Measurements from ENCODE around the gene ATP6V0C. TPM values are rescaled to one million over a fixed set of nuclear protein-coding genes. Genes with fewer than 3 reads are reported as not detected.

ATP6V0C gene
- polyA plus RNA-seq, 4 donors = 74.5 to 298 (median 143) TPM

- H3K27me3 ChIP-seq (ENCODE audit: control insufficient read depth in 3 of 3, insufficient read depth in 3 of 3, low read length in 3 of 3) = no peaks in the 10 kb centered on the region
- 93 to 94% (median 94%) methylated on average over 16 of the region's 16 CpGs for WGBS, 3 donors
- H3K36me3 ChIP-seq (ENCODE audit: control insufficient read depth in 3 of 3, insufficient read depth in 2 of 3, low read depth in 1 of 3, low read length in 3 of 3) = peaks cover 0 to 47% (median 0%) of the 10 kb centered on the region in 3 donors
- FAIRE-seq (no peak), DNase-seq (no peak)
- H3K4me1 ChIP-seq (ENCODE audit: control insufficient read depth in 3 of 3, insufficient read depth in 2 of 3, low read depth in 1 of 3, low read length in 2 of 3) = peaks cover 0 to 37% (median 0%) of the 10 kb centered on the region in 3 donors
- no peak overlapping the region for H3K4me3 ChIP-seq (ENCODE audit: low read depth in 1 of 3, low read length in 3 of 3)
- no peak overlapping the region for H3K27ac ChIP-seq (ENCODE audit: low read depth in 1 of 3, low read length in 2 of 3)
- no peaks in the 10 kb centered on the region for H3K9me3 ChIP-seq (ENCODE audit: control insufficient read depth in 2 of 2, insufficient read depth in 1 of 2, low read depth in 1 of 2, low read length in 1 of 2)
Observed at GRCh38 chr16:2483939-2484897, 29.5 kb upstream of the ATP6V0C start.

GRCh38 chr16:2484898-2485508 is 28.7 kb upstream of the ATP6V0C start:
- Histone ChIP-seq H3K36me3 (ENCODE audit: control insufficient read depth in 3 of 3, insufficient read depth in 2 of 3, low read depth in 1 of 3, low read length in 3 of 3) (peaks cover 0 to 48% (median 0%) of the 10 kb centered on the region in 3 donors), H3K9me3 (ENCODE audit: control insufficient read depth in 2 of 2, insufficient read depth in 1 of 2, low read depth in 1 of 2, low read length in 1 of 2) (no peaks in the 10 kb centered on the region), H3K4me3 (ENCODE audit: low read depth in 1 of 3, low read length in 3 of 3) (no peak overlapping the region), H3K27me3 (ENCODE audit: control insufficient read depth in 3 of 3, insufficient read depth in 3 of 3, low read length in 3 of 3) (no peaks in the 10 kb centered on the region), H3K27ac (ENCODE audit: low read depth in 1 of 3, low read length in 2 of 3) (no peak overlapping the region), H3K4me1 (ENCODE audit: control insufficient read depth in 3 of 3, insufficient read depth in 2 of 3, low read depth in 1 of 3, low read length in 2 of 3) (peaks cover 0 to 37% (median 0%) of the 10 kb centered on the region in 3 donors)
- DNase-seq (peak in 1 of 2 donors; percentile 55), FAIRE-seq (no peak)
- WGBS, 3 donors = 73 to 83% (median 80%) methylated on average over 13 of the region's 13 CpGs

GRCh38 chr16:2485811-2486507 is 27.8 kb upstream of the ATP6V0C start:
- WGBS, 3 donors = 84 to 90% (median 85%) methylated on average over 31 to 33 of the region's 33 CpGs
- FAIRE-seq = no peak

GRCh38 chr16:2486645-2487516 is 26.9 kb upstream of the ATP6V0C start:
- FAIRE-seq = no peak
- Histone ChIP-seq H3K27ac (ENCODE audit: low read depth in 1 of 3, low read length in 2 of 3) (no peak overlapping the region), H3K4me1 (ENCODE audit: control insufficient read depth in 3 of 3, insufficient read depth in 2 of 3, low read depth in 1 of 3, low read length in 2 of 3) (peaks cover 0 to 37% (median 0%) of the 10 kb centered on the region in 3 donors), H3K36me3 (ENCODE audit: control insufficient read depth in 3 of 3, insufficient read depth in 2 of 3, low read depth in 1 of 3, low read length in 3 of 3) (peaks cover 0 to 45% (median 2%) of the 10 kb centered on the region in 3 donors), H3K27me3 (ENCODE audit: control insufficient read depth in 3 of 3, insufficient read depth in 3 of 3, low read length in 3 of 3) (no peaks in the 10 kb centered on the region), H3K4me3 (ENCODE audit: low read depth in 1 of 3, low read length in 3 of 3) (no peak overlapping the region), H3K9me3 (ENCODE audit: control insufficient read depth in 2 of 2, insufficient read depth in 1 of 2, low read depth in 1 of 2, low read length in 1 of 2) (no peaks in the 10 kb centered on the region)
- 58 to 60% (median 59%) methylated on average over 29 of the region's 29 CpGs for WGBS, 3 donors
- peak; percentile 30 to 51 for DNase-seq

More at GRCh38 chr16:2485811-2486507, 27.8 kb upstream of the ATP6V0C start:
- DNase-seq = no peak
- Histone ChIP-seq H3K9me3 (ENCODE audit: control insufficient read depth in 2 of 2, insufficient read depth in 1 of 2, low read depth in 1 of 2, low read length in 1 of 2) (no peaks in the 10 kb centered on the region), H3K36me3 (ENCODE audit: control insufficient read depth in 3 of 3, insufficient read depth in 2 of 3, low read depth in 1 of 3, low read length in 3 of 3) (peaks cover 0 to 53% (median 2%) of the 10 kb centered on the region in 3 donors), H3K27ac (ENCODE audit: low read depth in 1 of 3, low read length in 2 of 3) (no peak overlapping the region), H3K4me1 (ENCODE audit: control insufficient read depth in 3 of 3, insufficient read depth in 2 of 3, low read depth in 1 of 3, low read length in 2 of 3) (peaks cover 0 to 37% (median 0%) of the 10 kb centered on the region in 3 donors), H3K4me3 (ENCODE audit: low read depth in 1 of 3, low read length in 3 of 3) (no peak overlapping the region), H3K27me3 (ENCODE audit: control insufficient read depth in 3 of 3, insufficient read depth in 3 of 3, low read length in 3 of 3) (no peaks in the 10 kb centered on the region)

GRCh38 chr16:2487517-2487842 is 26.3 kb upstream of the ATP6V0C start:
- H3K4me1 ChIP-seq (ENCODE audit: control insufficient read depth in 3 of 3, insufficient read depth in 2 of 3, low read depth in 1 of 3, low read length in 2 of 3) = peaks cover 0 to 39% (median 0%) of the 10 kb centered on the region in 3 donors
- WGBS, 3 donors = 74 to 88% (median 84%) methylated on average over 8 of the region's 8 CpGs
- H3K27me3 ChIP-seq (ENCODE audit: control insufficient read depth in 3 of 3, insufficient read depth in 3 of 3, low read length in 3 of 3) = no peaks in the 10 kb centered on the region
- DNase-seq (no peak), FAIRE-seq (no peak)
- H3K4me3 ChIP-seq (ENCODE audit: low read depth in 1 of 3, low read length in 3 of 3) = no peak overlapping the region
- H3K27ac ChIP-seq (ENCODE audit: low read depth in 1 of 3, low read length in 2 of 3) = no peak overlapping the region
- H3K36me3 ChIP-seq (ENCODE audit: control insufficient read depth in 3 of 3, insufficient read depth in 2 of 3, low read depth in 1 of 3, low read length in 3 of 3) = peaks cover 0 to 44% (median 2%) of the 10 kb centered on the region in 3 donors
- H3K9me3 ChIP-seq (ENCODE audit: control insufficient read depth in 2 of 2, insufficient read depth in 1 of 2, low read depth in 1 of 2, low read length in 1 of 2) = no peaks in the 10 kb centered on the region

- DNase-seq = no peak
- Histone ChIP-seq H3K4me3 (ENCODE audit: low read depth in 1 of 3, low read length in 3 of 3) (no peak overlapping the region), H3K9me3 (ENCODE audit: control insufficient read depth in 2 of 2, insufficient read depth in 1 of 2, low read depth in 1 of 2, low read length in 1 of 2) (no peaks in the 10 kb centered on the region), H3K27ac (ENCODE audit: low read depth in 1 of 3, low read length in 2 of 3) (no peak overlapping the region), H3K4me1 (ENCODE audit: control insufficient read depth in 3 of 3, insufficient read depth in 2 of 3, low read depth in 1 of 3, low read length in 2 of 3) (peaks cover 0 to 38% (median 0%) of the 10 kb centered on the region in 3 donors), H3K36me3 (ENCODE audit: control insufficient read depth in 3 of 3, insufficient read depth in 2 of 3, low read depth in 1 of 3, low read length in 3 of 3) (peaks cover 0 to 43% (median 2%) of the 10 kb centered on the region in 3 donors), H3K27me3 (ENCODE audit: control insufficient read depth in 3 of 3, insufficient read depth in 3 of 3, low read length in 3 of 3) (no peaks in the 10 kb centered on the region)
- 75 to 86% (median 81%) methylated on average over 15 of the region's 15 CpGs for WGBS, 3 donors
- FAIRE-seq = no peak
Observed at GRCh38 chr16:2487903-2488531, 25.7 kb upstream of the ATP6V0C start.

GRCh38 chr16:2489581-2489980 is 24.2 kb upstream of the ATP6V0C start:
- H3K4me1 ChIP-seq (ENCODE audit: control insufficient read depth in 3 of 3, insufficient read depth in 2 of 3, low read depth in 1 of 3, low read length in 2 of 3) = peaks cover 0 to 23% (median 0%) of the 10 kb centered on the region in 3 donors
- H3K4me3 ChIP-seq (ENCODE audit: low read depth in 1 of 3, low read length in 3 of 3) = no peak overlapping the region
- no peaks in the 10 kb centered on the region for H3K27me3 ChIP-seq (ENCODE audit: control insufficient read depth in 3 of 3, insufficient read depth in 3 of 3, low read length in 3 of 3)
- H3K27ac ChIP-seq (ENCODE audit: low read depth in 1 of 3, low read length in 2 of 3) = no peak overlapping the region
- DNase-seq (no peak), FAIRE-seq (no peak)
- peaks cover 0 to 48% (median 2%) of the 10 kb centered on the region in 3 donors for H3K36me3 ChIP-seq (ENCODE audit: control insufficient read depth in 3 of 3, insufficient read depth in 2 of 3, low read depth in 1 of 3, low read length in 3 of 3)
- H3K9me3 ChIP-seq (ENCODE audit: control insufficient read depth in 2 of 2, insufficient read depth in 1 of 2, low read depth in 1 of 2, low read length in 1 of 2) = no peaks in the 10 kb centered on the region
- 90 to 97% (median 94%) methylated on average over 16 of the region's 16 CpGs for WGBS, 3 donors

Measured in small intestine (tissue), 7 donors.